ENCODE measurements around the gene PRIMA1.

The PRIMA1 gene

DNA sequence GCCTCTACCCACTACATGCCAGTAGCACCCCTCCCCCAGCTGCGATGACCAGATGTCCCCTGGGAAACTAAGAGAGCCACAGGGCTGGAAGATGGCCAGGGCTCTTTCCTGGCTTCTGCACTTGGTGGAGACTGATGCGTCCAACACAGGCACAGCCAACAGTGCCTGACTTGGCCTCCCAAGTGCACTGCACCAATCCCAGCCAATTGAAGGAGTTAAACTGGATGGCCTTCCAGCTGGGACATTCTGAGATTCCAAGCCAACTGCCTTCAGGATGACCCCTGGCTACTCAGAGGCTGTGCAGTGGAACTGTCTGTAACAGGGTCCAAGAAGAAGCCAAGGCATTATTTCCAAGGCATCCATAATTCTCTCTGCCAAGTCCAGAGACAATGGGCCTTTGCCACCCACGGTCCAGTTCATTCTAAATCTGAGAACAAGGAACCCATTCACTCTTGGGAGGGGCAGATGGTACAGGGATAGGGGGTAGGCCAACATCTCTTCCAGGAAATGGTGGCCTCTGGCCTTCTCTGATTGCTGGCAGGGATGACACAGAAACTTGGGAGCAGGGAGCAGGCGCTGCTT lies 35.2 kb downstream of the PRIMA1 start:
- DNase-seq, result no peak

DNA sequence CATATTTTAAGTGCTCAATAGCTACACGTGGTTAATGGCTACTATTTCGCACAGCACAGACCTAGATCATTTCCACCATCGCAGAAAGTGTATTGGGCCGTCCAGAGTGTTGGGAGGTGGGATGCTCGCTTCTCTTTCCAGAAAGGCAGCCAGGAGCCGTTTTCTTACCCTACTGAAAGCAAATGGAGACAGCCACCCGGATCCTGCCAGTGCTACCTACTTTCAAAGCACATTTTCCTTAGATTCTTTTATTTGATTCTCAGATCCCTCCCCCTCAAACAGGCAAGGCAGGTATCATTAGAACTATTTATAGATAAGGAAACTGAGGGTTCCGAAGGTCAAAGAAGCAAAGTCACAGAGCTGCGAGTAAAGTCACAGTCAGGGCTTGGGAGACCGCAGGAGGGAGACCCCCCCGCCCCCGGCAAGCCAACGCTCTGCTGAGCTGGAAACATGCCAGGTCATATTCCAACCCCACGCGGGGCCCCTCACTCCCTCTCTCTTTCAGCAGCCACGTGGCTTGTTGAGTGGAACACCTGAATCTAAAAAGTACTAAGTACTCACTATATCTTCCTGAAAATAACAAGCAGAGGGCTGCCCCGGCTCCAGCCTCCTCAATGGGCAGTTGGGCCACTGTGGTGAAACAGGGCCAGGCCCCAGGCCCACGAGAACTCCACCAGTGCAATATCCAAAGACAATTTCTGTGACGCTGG lies 36.2 kb downstream of the PRIMA1 start:
- DNase-seq, result no peak

DNA sequence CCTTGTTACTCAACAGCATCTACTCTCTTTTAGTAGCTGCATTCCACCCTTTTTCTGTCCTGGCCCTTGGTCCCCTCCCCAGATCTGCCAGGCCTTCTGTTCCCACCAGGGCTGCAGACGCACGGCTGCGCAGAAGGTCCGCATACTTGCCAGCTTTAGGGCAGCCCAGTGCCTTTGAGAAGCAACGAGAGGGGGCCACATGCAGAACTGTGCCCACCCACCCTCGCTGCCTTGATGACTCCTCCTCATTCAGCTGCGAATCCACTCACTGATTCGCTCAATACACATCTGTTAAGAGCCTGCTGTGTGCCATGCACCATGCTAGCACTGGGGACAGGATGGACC lies 39.2 kb downstream of the PRIMA1 start:
- no peak for DNase-seq

DNA sequence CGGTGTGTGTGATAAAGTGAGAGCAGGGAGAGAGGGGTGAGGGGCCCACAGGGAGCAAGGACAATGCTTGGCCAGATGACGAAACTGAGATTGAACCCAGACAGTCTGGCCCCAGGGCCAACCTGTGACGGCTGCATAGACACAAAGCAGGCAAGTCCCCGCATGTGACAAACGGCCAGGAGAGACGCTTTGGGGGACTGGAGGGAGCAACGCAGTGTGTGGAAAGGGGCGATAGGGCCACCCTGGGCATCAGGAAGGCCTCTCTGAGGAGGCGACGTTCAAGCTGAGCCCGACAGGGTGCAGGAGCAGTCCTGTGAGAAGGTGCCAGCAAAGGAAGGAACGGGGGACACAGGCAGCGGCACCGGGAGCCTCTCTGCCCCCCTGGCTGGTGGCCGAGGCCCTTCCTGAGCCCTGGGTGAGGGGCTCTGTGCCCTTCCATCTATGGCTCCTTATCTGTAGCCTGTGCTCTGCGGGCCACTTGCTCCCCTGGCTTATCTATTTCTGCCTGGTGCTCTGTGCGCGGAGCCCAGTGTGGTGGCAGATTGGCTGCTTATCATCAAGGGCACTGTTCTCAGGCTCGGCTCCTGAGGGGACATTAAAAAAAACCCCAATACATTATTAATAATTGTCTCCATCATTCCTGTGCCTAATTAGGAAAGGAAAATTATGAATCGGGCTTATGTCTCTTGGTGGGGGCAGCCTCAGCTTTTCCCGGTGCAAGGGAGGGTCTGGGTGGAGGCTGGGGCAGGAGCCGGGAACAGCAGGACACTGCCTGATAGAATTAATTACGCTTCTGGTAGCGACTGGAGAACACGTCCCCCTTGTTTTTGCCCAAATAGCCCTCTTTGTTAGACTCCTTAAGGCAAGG lies 39.8 kb downstream of the PRIMA1 start:
- DNase-seq, result no peak

DNA sequence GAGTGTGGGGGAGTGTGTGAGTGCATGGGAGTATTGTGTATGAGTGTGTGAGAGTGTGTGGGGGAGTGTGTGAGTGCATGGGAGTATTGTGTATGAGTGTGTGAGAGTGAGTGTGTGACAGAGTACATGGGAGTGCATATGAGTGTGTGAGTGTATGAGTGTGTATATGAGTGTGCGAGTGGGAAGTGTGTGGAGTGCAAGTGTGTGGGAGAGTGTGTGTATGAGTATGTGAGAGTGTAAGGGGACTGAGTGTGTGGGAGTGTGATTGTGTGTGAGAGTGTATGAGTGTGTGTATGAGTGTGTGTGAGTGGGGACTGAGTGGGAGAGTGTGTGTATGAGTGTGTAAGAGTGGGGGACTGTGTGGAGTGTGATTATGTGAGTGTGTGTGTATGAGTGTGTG lies 40.7 kb downstream of the PRIMA1 start:
- no peak for DNase-seq

DNA sequence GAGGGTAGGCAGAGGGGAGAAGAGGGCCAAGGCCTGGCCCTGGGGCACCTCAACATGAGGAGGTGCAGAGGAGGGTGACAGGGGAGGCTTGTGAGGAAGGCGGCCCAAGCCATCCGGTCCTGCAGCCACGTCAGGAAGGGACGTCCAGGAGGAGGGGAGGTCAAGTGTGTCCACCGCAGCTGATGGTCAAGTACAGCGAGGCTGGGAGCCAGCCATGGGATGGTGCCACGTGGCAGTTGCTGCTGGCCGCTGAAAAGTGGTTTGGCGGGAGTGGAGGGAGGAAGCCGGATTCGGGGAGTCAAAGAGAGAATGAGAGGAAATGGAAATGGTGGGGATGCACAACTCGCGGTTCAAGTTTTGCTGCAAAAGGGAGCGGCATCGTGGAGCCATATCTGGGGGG lies 41.2 kb downstream of the PRIMA1 start:
- no peak for DNase-seq

DNA sequence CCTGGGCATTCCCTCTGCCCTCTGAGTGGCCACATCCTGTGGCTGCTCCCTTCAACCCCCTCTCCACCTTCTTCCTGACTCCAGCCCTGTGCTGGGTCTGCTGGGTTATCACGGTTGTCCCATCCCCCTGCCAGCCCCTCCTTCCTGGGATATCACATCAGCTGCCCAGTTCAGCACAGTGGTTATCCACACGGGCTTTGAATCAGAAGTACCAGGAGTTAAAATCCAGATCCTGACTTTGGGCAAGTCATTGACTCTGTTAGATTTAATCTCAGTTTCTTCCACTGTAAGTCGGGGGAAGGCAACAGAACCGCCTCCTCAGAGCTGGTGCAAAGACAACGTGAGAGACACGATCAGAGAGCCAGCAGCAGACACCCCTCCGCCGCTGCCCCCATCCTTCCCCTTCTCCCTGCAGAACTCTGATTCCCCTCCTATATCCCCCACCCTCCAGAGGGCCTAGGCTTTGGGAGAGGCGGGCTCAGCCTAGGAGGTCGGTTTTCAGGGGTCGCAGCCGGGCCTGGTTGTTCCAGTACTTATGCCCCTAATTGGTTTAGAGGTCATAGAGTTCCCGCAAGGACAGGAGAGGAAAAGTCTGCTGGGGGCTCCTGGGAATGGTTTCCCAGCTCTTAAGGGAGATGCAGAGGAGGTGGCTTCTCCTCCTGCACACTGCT lies 42.5 kb downstream of the PRIMA1 start:
- no peak for DNase-seq

DNA sequence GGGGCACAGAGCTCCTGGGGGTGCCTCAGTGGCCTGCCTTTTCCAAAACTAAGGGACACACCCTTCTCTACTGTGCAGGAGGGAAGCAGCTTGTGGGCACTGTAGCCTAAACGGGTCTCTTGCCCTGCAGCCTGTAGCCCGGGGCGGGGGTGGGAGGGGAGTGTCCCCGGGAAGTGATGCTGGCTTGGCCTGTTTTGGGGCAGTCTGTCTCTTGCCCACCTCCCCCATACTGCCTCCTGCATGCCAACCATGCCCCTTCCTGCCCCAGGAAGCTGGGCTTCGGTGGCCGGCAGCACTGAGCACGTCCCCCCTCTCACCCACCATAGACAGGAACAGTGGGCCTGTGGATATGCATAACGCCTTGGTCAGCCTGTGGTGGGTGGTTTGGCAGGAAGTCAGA lies 43.4 kb downstream of the PRIMA1 start:
- DNase-seq, result no peak

DNA sequence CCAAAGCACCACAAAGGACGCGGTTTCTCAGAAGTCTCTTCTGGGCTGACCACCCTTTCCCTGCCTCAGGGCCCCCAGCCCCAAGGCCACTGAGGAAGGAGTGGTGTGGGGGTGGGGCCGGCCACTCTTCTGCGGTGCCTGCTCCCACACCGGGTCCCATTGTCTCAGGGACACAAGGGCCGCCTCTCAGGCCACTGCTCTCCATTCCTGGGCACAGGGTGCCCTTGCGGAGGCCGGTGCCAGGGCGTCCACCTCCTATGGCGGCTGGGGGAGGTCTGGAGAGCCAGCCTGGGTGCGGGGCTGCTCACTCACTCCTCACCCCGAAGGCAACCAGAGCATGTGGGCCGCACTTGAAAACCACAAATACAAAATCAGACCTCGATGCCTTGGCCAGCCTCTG lies 44.1 kb downstream of the PRIMA1 start:
- DNase-seq, result no peak

DNA sequence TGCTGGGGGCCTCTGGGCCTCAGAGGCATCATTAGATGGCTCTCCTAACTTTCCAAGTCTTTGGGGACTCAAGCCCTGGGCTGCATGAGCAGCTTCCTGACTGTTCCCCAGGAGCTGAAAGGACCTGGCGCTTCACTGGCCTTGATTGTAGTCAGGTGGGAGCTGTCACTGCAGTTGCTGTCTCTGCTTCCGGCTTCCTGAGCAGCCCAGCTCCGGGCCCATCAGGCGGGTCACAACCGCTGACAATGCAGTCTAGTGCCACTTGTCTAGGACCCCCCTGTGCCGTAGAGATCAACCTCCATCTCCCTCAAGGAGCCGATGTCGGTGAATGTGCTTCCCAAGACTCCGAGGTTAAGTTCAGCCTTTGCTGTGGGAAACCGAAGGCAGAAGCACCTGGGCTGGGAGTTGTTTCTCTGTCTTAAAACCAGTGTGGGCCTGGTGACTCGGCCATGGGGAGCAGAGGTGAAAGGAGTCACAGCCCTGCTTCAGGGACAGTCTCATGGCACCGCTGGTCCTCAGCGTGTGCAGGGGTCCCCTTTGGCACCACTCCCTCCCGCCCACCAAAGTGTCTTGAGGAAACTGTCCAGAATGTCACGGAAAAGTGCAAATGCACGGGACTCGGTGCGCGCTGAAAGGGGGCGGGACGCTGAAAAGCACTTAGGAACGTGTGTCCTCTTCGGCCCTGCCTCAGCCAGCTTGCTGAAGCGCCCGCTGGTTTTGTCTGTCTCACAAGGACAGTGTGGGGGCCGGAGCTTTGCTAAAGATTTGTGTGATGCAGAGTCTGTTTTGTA lies 44.8 kb downstream of the PRIMA1 start:
- DNase-seq, result no peak

DNA sequence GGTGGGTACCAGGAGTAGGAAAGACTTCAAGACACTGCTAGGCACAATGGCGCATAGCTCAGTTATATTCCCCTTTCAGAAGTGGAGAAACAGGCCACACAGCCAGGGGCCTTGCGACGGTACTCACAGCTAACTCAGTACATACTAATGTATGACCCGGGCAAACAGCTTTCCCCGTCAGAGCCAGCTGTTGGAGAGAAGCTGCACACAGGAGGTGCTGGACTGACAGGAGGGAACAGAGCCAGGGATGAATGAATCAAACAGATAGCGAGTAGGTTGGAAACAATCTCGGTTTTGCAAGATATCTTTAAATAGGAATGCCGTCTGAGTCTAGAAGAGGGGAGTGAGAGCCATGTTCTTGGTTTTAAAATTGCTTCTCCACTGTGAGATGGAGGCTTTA lies 45.5 kb downstream of the PRIMA1 start:
- DNase-seq, result no peak

DNA sequence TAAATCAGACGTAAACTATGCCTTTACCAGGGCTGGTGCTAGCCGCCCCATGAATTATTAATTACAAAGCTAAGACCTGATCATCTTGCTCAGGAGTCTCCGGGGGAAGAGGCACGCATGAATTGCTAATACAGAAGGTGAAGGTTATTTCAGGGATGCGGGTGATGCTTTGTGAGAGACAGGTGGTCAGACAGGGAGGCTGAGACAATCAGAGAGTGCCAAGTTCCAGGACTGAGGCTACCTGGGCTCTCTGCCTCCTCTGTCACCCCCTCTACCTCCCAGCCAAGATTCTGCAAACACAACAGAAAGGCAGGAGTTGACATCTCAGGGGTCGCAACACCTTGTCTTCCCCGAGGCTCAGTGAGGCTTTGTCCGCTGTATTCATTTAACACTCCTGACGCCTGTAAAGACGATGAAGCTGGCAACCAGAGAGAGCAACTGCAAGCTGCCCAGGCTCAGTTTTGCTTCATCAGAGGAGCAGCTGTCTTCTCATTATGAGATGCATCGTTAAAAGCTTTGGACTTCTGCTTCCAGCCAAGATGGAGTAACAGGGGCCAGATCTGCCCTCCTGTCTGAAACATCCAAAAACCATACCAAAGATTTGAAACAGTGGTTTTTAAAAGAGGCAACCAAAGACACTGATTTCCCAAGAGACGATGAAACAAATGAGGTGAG lies 46.6 kb downstream of the PRIMA1 start:
- DNase-seq, result no peak

DNA sequence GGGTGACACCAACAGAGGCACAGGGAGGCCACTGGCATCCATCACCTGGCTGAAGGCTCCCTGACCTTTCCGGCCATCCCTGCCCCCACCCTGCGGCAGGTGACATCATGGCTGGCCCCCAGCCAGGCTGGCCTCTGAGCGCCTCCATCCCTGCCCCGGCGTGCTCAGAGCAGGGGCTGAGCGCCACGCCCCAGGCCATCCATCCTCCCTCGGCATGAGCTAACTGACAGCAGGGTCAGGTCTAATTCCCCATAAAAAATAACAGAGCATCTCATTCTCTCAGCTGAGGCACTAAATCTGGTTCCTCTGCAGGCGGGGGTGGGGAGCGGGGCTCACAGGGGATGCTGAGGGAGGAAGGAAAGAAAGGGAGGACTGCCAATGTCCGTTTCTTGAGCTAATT lies 50.7 kb downstream of the PRIMA1 start:
- no peak for DNase-seq

DNA sequence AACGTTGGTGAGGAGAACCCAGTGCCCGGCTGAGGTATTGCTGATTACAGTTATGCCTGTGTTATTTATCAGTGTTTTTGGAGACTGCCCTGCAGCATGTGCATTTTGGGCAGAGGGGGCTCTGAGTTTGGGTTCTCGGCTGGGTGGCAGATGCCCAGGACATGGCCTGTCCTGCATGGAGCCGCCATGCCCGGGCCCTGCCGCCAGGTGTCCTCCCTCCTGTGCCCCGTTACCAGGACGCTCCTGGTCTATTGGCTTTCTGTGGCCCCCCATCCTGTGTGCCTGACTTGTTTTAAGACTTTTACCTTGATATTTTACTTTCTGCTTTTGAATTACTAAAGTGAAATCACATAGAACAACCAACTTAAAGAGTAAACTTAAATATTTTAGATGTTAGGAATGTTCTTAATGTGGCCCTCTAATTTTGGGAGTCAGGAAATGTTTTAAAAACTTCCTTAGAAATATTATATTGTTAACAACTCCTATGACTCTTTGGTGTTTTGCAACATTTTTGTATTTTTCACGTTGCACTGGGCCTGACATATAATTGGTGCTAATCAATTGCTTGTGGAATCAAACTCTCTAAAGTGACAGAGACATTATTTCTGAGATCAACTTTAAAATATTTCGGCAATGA lies 51.8 kb downstream of the PRIMA1 start:
- DNase-seq, result no peak

DNA sequence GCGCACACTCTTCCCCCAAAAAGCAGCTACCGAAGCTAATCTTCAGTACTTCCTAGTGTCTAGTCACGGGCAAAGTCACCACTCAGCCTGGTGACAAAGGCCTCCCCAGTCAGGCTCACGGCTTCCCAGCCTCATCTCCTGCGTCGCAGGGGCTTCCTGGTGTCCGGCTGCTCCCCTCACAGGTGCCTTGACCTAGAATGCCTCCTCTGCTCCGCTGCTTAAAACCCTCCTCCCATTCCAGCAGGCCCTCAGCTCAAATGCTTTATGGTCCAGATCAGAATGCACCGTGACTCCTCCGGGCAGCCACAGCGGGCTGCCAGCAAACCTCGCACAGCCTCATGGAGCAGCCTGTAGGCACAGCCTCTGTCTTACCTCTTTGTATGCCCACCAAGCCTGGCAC lies 53.1 kb downstream of the PRIMA1 start:
- DNase-seq, result no peak

DNA sequence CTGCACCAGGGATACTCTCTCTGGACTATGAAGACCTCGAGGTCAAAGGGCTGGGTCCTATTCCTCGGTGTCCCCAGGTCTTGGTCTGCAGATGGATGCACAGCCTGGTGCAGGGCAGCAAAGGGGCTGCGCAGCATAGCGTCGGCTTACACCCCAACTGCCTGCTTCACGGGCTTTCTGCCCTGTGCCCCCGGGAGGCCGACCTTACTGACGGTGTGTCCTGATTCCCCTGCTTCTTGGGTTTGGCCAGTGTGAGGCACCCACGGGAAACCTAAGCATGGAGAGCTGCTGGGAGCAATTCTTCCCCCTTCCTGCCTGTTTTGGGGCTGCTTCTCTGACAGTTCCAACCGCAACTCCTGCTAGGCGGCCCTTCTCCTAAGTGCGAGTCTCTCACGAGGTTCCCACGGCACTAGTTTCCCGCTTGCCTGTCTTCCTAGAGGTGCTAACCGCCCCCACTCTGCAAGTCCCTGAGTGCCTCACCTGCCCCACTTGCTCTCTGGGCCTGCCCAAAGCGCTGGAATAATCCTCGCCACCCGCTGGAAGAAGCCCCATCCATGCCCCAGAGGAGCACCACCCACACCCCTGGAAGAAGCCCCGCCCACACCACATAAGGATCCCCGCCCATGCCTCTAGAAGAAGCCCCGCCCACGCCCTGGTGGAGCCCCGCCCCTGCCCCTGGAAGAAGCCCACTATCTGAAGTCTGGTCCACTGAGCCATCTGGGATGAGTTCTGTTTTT lies 54.0 kb downstream of the PRIMA1 start:
- no peak for DNase-seq

DNA sequence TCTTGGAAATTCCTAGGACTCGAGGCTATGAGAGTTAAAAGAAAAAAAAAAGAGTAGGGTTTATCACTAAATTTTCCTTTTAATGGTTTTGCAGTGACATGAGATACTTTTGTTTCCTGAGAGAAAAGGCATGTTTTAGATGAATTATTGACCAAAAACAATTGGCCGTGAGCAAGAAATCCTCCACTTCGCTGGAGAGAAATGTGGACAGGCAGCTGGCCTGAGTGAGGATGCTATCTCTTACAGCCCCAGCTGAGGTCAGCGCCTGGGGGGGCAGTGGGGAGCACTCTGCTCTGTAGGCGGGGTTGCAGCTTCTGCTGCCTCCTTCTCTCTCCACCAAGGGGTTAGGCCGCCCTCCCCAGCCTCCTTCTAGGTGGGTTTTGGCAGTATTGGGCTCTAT lies 54.7 kb downstream of the PRIMA1 start:
- no peak for DNase-seq

DNA sequence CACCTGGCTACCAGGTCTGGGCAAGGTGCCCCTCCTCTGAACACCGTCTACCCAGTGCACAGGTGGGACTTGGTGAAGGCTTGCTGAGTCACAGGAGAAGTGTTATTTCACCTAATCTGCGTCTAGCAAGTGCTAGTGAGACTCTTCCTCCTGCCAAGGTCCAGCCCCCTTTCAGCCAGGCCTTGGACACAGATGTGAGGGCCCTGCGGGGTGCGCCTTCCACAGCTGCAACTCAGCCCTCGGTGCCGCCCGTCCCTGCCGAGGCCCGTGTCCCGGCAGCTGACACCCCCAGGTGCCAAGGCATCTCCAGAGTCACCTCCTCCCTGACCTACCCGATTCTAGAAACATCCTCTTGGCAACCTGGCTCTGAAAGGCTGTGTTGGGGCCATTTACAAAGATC lies 55.1 kb downstream of the PRIMA1 start:
- DNase-seq, result no peak

DNA sequence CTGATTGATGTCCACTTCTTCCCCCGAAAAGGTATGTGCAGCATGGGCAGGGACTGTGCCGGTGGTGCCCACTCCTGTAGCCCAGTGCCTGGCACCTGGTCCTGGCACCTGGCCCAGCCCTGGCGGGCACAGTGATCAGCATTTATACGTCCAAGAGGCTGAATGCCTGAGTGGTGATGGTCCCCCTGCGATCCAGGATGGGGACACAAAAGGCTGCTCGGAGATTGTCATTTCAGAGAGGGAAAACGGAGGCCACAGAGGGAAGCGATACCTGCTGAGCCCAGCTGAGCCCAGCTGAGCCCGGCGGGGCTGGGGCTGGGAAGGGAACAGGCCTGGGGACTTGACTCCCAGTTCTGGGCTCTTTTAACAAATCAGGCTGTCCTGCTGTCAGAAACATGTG lies 55.8 kb downstream of the PRIMA1 start:
- DNase-seq, result no peak

DNA sequence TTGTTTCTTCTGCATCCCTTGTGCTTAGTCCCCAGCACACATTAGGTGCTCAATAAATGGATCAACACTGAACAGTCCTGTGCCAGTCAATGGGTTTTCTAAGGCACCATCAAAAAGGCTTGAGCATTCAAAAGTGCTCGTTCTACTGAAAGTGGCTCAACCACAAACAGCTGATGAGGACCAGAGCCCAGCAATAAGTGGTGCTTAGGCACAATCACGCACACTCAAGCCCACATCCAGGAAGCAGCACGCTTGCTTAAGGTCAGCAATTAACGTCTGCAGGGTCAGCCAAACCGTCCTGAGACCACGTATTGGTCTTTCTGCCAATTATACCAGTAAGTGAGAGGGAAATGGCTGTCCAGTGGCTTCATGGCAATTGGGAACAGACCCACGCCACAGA lies 56.5 kb downstream of the PRIMA1 start:
- DNase-seq, result no peak

DNA sequence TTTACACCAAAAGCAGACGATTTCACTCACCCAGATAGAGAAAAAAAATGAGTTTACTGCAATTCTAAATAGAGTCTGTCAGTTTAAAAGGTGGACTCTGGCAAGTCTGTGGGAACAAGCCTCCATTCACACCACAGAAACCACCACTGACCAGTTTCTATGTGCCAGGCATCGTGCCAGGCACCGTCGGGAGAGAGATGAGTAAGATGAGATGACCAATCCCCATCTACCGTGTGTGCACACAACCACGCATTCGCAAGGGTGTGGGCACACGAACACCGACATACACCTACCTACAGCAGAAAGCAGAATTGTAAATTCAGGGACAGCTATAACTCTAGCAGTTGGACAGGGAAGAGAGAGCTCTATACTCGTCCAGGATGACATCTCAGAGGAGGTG lies 58.3 kb downstream of the PRIMA1 start:
- DNase-seq, result no peak
